Gastroesophageal sphincter (tissue), 3 donors: ENCODE results near the gene AGBL2.
"Not testable (repeated sequence)": the region's sequence is repeated elsewhere in the genome, so short reads cannot be mapped to it uniquely, and the experiment has no call there.

ENCODE experiments used
- EP300 ChIP-seq: sonication (generic); formaldehyde crosslinking; IDR thresholded peaks from one replicate; pipeline ENCODE4 v1.6.1; 2017; ENCODE audit warnings: antibody characterized with exemption, mild to moderate bottlenecking
- POLR2A ChIP-seq, 2 donors: fragments of 450-650 bp; IDR thresholded peaks; one replicate each; pipeline ENCODE4 v1.6.1; 2017; ENCODE audit warnings: antibody characterized with exemption in 2 of 2, mild to moderate bottlenecking in 2 of 2, moderate library complexity in 1 of 2
- TF ChIP-seq, protein P1 (sequence below), 4 experiments: fragments of 200-600 bp in 2 of 4; fragments of 450-650 bp in 2 of 4; sonication (generic) in 1 of 4; IDR thresholded peaks; one replicate each; pipeline ENCODE4 v1.5.1; 2017 to 2019; ENCODE audit warnings: antibody characterized with exemption in 4 of 4, mild to moderate bottlenecking in 2 of 4, moderate library complexity in 2 of 4

DNA sequence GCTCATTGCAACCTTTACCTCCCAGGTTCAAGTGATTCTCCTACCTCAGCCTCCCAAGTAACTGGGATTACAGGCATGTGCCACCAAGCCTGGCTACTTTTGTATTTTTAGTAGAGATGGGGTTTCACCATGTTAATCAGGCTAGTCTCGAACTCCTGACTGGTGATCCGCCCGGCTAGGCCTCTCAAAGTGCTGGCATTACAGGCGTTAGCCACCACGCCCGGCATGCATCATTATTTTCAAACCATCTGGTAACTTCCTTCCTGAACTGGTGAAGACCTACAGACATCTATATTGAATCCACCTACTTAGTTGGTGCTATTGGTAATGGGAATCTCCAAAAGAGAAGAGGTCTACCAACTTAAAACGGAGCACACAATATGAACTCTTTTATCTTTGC is 22.6 kb upstream of the AGBL2 start:
- TF ChIP-seq POLR2A (IDR thresholded peaks at IDR 0.05); EP300: not testable (repeated sequence)
- TF ChIP-seq, protein P1, sequence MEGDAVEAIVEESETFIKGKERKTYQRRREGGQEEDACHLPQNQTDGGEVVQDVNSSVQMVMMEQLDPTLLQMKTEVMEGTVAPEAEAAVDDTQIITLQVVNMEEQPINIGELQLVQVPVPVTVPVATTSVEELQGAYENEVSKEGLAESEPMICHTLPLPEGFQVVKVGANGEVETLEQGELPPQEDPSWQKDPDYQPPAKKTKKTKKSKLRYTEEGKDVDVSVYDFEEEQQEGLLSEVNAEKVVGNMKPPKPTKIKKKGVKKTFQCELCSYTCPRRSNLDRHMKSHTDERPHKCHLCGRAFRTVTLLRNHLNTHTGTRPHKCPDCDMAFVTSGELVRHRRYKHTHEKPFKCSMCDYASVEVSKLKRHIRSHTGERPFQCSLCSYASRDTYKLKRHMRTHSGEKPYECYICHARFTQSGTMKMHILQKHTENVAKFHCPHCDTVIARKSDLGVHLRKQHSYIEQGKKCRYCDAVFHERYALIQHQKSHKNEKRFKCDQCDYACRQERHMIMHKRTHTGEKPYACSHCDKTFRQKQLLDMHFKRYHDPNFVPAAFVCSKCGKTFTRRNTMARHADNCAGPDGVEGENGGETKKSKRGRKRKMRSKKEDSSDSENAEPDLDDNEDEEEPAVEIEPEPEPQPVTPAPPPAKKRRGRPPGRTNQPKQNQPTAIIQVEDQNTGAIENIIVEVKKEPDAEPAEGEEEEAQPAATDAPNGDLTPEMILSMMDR (IDR thresholded peaks at IDR 0.05), result not testable (repeated sequence)
